Measurements from ENCODE around the gene DISP2.

Gene DISP2

GRCh38 chr15:40345225-40345866 lies 12.7 kb upstream of the DISP2 start:
- no peak for DNase-seq

- DNase-seq, result no peak
Observed at GRCh38 chr15:40345867-40346578, 12.0 kb upstream of the DISP2 start.

GRCh38 chr15:40346579-40347558 lies 11.2 kb upstream of the DISP2 start:
- DNase-seq, result no peak

GRCh38 chr15:40347559-40348473 lies 10.2 kb upstream of the DISP2 start:
- DNase-seq, result no peak

- DNase-seq, result no peak
Observed at GRCh38 chr15:40348474-40348870, 9.5 kb upstream of the DISP2 start.

- DNase-seq, result no peak
Observed at GRCh38 chr15:40349163-40349562, 8.9 kb upstream of the DISP2 start.

- DNase-seq, result no peak
Observed at GRCh38 chr15:40352281-40352901, 5.6 kb upstream of the DISP2 start.

GRCh38 chr15:40353697-40354096 lies 4.3 kb upstream of the DISP2 start:
- DNase-seq, result no peak

GRCh38 chr15:40354408-40355171 lies 3.4 kb upstream of the DISP2 start:
- no peak for DNase-seq

- DNase-seq, result no peak
Observed at GRCh38 chr15:40355976-40356585, 1.9 kb upstream of the DISP2 start.

GRCh38 chr15:40357246-40357645 lies 773 bp upstream of the DISP2 start:
- DNase-seq, result no peak

GRCh38 chr15:40358471-40359353 lies 693 bp downstream of the DISP2 start:
- DNase-seq, result no peak

GRCh38 chr15:40360015-40360414 lies 2.0 kb downstream of the DISP2 start:
- DNase-seq, result no peak

GRCh38 chr15:40361640-40362039 lies 3.6 kb downstream of the DISP2 start:
- DNase-seq, result no peak

GRCh38 chr15:40363611-40364010 lies 5.6 kb downstream of the DISP2 start:
- no peak for DNase-seq

- DNase-seq, result no peak
Observed at GRCh38 chr15:40364251-40364650, 6.2 kb downstream of the DISP2 start.

- no peak for DNase-seq
Observed at GRCh38 chr15:40365016-40365415, 7.0 kb downstream of the DISP2 start.

GRCh38 chr15:40365624-40366456 lies 7.8 kb downstream of the DISP2 start:
- no peak for DNase-seq
